HG03469 (cell line): ENCODE measurements around the gene EMX2.
"Not testable (repeated sequence)": the region's sequence is repeated elsewhere in the genome, so short reads cannot be mapped to it uniquely, and the experiment has no call there.

ENCODE experiments used
- ATAC-seq: cut with Tn5 transposase; IDR thresholded peaks from one replicate; pipeline ENCODE4 v1.9.1; 2021; ENCODE audit warnings: mild to moderate bottlenecking, moderate library complexity, moderate number of reproducible peaks; ENCODE audit not compliant: unreplicated experiment

Gene EMX2

GRCh38 chr10:117554241-117554814, 11.8 kb downstream of the EMX2 start:
- ATAC-seq = no peak

- ATAC-seq = no peak
These were observed 12.5 kb downstream of the EMX2 start for GRCh38 chr10:117555017-117555416.

- ATAC-seq = no peak
These were observed 13.3 kb downstream of the EMX2 start for GRCh38 chr10:117555863-117556262.

GRCh38 chr10:117556356-117556755, 13.8 kb downstream of the EMX2 start:
- no peak for ATAC-seq

- no peak for ATAC-seq
These were observed 17.2 kb downstream of the EMX2 start for GRCh38 chr10:117559712-117560111.

DNA sequence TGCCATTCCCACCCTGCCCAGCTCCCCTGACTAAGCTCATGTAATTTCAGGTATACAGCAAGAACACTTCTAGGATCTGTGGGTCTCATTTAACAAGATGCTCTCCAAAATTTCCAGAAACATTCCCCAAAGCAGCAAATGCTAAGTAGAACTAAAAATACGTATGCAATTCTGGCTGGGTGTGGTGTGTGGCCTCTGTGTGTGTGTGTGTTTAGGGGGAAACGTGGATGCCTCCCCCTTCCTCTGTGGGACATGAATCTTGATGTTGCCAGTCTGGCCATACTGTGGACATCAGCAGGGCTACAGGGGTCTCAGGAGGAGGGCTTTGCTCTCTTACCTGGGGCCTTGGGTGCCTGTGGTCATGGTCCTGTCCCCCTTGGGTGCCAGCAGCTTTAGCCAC, 18.4 kb downstream of the EMX2 start:
- no peak for ATAC-seq

DNA sequence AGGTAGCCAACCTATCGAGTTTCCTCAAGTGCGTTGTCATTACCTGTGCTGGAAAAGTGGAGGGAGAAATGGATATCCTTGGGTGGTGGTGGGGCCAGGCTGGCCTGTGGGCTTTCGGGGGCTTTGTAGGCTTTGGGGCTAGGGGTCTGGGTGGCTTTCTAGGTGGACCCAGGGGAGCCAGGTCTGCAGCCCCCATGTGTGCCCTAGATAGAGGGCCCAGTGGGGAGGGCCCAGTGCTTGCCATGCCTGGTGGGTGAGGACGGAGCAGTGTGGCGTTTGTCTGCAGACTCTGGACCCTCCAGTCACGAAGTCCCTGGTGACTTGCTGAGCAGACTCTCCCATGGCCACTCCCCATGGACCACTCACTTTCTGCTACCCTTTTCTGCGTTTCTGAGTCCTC, 19.7 kb downstream of the EMX2 start:
- no peak for ATAC-seq

DNA sequence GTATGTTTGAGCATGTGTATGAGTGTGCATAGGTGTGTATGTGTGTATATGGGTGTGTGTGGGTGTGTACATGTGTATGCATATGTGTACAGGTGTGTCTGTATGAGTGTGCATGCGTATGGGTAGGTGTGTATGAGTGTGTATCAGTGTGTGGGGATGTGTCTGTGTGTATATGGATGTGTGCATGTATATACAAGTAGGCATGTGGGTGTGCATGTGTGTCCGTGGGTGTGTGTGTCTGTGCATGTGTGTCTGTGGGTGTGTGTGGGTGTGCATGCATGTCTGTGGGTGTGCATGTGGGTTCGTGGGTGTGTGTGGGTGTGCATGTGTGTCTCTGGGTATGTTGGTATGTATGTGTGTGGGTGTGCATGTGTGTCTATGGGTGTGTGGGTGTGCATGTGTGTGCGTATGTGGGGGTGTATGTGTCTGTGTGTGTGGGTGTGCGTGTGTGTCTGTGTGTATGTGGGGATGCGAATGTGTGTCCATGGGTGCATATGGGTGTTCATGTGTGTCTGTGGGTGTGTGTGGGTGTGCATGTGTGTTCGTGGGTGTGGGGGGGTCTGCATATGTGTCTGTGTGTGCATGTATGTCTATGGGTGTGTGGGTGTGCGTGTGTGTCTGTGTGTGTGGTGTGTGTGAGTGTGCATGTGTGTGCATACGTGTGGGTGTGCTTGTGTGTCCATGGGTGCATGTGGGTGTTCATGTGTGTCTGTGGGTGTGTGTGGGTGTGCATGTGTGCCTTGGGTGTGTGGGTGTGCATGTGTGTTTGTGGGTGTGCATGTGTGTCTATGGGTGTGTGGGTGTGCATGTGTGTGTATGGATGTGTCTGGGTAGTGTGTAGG, 20.6 kb downstream of the EMX2 start:
- ATAC-seq = no peak

DNA sequence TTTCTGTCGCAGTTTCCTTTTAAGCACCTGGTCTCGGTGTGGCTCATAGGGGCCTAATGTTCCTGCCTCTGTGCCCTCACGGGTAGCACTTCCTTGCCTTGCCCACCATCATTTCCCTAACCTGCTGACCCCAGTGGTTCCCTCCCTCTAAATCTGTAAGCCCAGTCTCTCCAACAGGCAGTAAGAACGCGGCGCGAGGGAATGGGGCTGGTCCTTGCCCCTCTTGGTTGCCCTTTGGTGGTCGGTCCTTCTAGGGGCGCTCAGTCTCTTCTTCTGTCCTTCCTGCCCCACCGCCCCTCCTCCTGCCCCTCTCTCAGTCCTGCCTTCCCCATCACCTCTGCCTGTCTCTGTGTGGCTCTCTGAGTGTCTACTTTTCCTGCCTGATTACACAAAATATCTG, 21.2 kb downstream of the EMX2 start:
- ATAC-seq = no peak

DNA sequence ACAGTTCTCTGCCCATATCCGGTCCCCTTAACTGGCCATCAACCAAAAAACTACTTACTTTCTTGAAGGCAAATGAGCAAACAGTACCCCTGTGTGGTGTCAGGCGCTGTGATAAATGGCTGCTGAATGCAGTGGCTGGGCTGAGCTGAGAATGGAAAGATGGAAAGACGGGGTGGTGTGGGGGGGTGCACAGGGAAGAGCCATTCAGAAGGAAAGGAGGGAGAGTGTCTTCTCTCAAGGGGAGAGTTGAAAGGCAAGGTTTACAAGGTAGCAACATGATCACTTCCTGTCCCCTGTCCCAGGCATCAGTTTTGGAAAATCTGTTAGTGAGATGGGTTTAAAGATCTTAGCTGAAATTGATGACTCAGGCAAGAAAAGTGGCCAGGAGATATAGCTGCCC, 22.5 kb downstream of the EMX2 start:
- no peak for ATAC-seq

DNA sequence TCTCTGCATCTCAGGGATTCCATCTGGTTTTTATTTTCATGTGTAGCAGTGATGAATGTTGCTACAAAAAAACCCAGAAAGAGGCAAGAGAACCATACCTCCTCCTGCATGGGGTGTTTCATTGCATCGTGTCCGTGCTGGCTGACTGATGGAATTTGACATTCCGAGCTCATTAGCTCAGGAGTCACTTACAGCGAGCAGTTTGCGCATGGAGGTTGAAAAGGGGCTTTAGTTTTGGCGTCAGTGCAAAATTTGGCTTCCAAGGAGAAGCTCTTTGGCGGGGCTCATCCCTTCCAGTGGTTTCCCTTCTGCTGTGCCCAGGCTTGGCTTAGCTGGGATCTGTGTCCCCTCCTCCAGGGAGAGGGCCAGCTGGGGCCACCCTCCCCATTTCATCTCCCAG, 25.8 kb downstream of the EMX2 start:
- ATAC-seq = no peak

DNA sequence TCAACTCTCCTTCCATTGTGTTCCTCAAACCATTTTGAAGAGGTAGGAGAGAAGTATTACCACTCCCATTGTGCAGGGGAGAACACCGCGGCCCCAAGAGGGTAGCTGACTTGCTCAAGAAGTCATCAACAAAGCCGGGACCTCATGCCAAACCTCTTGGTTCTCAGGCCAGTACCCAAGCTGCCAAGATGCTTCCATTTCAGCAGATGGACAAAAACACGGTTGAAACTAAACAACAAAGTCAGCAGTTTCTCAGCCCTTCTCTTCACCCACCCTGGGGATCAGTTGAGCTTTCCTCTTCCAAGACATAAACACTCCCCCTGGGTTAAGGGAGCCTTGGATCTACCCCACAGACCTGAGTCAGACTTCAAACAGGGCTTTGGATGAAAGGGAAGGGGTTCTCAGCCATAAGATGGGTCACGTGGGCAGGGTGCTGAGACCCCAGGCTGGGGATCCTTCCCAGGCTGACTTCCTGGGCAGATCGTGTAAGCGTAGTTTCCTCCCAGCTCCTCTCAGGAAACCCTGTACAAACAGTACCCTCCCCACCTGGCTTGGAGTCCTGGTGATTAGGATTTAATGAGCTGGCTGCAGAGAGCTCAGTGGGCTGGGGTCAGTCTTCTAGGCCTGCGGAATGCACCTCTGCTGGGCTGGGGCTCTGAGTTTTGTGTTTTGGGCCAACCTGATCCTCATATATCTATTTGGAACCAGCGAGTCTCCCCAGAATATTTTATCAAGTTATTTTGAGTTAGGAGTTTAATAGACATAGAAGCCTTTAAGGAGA, 27.3 kb downstream of the EMX2 start:
- ATAC-seq = no peak

DNA sequence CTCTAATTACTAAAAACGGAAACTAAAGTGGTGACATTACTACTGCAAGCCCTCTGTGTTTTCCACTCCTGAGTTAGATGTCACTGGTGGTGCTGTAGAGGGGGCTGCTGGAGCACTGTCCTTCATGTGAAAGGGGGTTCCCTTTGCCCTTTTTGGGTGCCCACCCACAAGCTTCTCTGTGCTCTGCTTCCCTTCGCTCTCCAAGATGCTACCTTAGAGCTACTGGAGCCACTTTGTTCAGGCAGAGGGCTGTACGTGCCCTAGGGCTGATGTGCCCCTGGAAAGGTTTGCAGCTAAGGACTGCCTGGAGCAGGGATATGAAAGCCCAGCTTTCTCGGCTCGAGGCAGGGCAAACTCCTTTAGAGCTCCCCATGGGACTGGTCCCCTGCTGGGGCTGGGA, 28.3 kb downstream of the EMX2 start:
- no peak for ATAC-seq

DNA sequence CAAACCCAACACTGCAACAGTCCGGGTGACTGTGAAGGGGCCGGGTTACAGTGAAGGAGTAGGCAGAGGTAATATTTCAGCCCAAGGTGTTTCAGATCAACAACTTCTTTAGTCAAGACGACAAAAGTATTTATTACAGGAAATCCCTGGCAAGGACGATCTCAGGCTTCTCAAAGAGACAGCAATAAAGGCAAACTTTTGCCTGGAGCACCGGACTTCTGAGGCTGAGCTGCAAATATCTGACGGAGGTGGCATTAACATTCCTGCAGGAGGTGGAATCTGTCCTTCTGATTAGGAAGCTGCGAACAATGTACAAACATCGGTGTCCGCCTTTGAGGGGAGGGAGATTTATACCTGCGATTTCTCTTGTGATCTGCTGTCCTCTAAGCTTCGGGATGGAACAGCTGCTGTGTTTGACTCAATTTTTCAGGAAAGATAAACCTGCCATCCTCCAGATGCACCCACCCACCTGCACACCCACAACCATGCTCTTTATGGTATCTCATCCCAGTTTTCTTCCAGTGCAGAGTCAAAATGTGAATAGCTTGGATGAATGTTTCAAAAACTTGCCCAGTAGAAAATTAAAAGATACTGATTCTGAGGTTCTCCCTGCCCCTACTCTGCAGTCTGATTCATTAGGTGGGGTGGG, 32.1 kb downstream of the EMX2 start:
- no peak for ATAC-seq

GRCh38 chr10:117578490-117578889, 35.9 kb downstream of the EMX2 start:
- no peak for ATAC-seq

GRCh38 chr10:117578999-117579590, 36.5 kb downstream of the EMX2 start:
- ATAC-seq = no peak

GRCh38 chr10:117581961-117582360, 39.4 kb downstream of the EMX2 start:
- no peak for ATAC-seq

DNA sequence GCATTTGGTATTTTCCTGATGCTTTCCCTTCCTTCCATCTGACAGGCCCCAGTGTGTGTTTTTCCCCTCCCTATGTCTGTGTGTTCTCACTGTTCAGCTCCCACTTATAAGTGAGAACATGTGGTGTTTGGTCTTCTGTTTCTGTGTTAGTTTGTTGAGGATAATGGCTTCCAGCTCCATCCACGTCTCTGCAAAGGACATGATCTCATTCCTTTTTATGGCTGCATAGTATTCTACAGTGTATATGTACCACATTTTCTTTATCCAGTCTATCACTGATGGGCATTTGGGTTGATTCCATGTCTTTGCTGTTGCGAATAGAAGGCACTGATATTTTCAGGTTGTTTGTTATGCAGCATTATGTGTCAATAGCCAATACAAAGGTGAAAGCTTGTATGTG, 42.3 kb downstream of the EMX2 start:
- not testable (repeated sequence) for ATAC-seq

GRCh38 chr10:117587036-117587435, 44.5 kb downstream of the EMX2 start:
- ATAC-seq = no peak

DNA sequence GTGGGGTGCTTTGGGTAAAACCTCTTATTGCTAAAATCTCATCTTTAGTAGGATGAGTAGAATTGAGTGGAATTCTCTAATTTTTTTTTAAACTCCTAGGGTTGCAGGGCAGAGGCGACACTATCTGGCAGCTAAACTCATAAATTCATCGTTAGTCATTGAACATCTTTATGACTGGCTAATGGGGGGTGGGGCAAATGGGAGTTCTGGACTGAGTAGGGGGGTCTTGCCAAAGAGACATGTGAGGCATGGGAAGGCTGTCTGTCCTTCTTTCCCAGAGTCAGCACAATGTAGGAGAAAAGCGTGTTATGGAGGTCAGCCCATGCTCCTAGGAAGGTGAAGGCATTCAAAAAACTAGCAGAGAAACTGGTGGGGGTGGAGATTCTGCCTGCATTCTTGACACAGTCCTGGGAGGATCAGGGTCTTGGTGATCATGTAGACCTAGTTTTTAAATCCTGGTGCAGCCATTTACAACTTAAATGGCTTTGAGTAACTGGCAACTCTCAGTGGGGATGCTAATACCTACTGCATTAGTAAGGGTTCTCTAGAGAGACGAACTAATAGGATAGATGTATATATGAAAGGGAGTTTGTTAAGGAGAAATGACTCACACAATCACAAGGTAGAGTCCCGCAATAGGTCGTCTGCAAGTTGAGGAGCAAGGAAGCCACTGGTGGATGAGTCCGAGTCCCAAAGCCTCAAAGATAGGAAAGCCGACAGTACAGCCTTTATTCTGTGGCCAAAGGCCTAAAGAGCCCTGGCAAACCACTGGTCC, 47.7 kb downstream of the EMX2 start:
- ATAC-seq = no peak
